Nephron (organoid): ENCODE data around the gene PTPRM.

Source experiments
- H3K27ac Mint-ChIP-seq, 3 experiments: 2 replicates each; pipeline ENCODE4 v1.8.0; 2020; ENCODE audit warnings: mixed read lengths in 3 of 3, mild to moderate bottlenecking in 2 of 3, moderate library complexity in 1 of 3
- H3K27me3 Mint-ChIP-seq: 2 replicates; pipeline ENCODE4 v1.8.0; 2021; ENCODE audit warnings: low read depth, mild to moderate bottlenecking, moderate library complexity, mixed read lengths
- H3K36me3 Mint-ChIP-seq: 2 replicates; pipeline ENCODE4 v1.8.0; 2020; ENCODE audit warnings: low read depth, mixed read lengths
- H3K4me1 Mint-ChIP-seq: 2 replicates; pipeline ENCODE4 v1.8.0; 2020; ENCODE audit warnings: mixed read lengths
- H3K4me3 Mint-ChIP-seq, 3 experiments: 2 replicates each; pipeline ENCODE4 v1.8.0; 2020; ENCODE audit warnings: mild to moderate bottlenecking in 3 of 3, mixed read lengths in 3 of 3, moderate library complexity in 2 of 3
- H3K9me3 Mint-ChIP-seq: 2 replicates; pipeline ENCODE4 v1.8.0; 2020; ENCODE audit warnings: mixed read lengths
- TF ChIP-seq, protein P1 (sequence below), 3 experiments: fragments of 200-600 bp; sonication (generic); IDR thresholded peaks; one replicate each; pipeline ENCODE4 v1.5.0; 2021; ENCODE audit warnings: antibody characterized with exemption in 3 of 3; ENCODE audit not compliant: unreplicated experiment in 3 of 3

PTPRM gene

DNA sequence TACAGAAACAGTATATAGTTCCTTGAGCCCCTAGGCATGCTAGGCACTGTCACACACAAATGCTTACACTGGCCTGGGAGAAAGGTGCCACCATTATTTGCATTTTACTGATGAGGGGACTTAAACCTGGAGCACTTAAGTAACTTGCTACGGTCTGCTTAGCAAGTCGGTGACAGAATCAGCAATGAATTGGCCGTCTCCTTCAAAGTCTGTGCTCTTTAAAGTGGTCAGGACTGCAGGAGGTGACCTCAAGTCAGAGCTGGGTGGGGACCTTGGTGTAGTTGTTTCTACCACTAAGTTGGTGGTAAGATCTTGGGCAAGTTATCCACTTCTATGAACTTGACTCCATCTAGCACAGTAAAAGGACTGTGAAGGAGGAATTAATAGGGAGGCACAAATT is 34.8 kb downstream of the PTPRM start:
- Mint-ChIP-seq H3K9me3 (peaks cover 4% of the 10 kb centered on the region), H3K4me3 (no peak overlapping the region), H3K36me3 (peaks cover 4% of the 10 kb centered on the region), H3K27me3 (peaks cover 7% of the 10 kb centered on the region), H3K4me1 (peaks cover 30% of the 10 kb centered on the region), H3K27ac (no peak overlapping the region)
- TF ChIP-seq, protein P1, sequence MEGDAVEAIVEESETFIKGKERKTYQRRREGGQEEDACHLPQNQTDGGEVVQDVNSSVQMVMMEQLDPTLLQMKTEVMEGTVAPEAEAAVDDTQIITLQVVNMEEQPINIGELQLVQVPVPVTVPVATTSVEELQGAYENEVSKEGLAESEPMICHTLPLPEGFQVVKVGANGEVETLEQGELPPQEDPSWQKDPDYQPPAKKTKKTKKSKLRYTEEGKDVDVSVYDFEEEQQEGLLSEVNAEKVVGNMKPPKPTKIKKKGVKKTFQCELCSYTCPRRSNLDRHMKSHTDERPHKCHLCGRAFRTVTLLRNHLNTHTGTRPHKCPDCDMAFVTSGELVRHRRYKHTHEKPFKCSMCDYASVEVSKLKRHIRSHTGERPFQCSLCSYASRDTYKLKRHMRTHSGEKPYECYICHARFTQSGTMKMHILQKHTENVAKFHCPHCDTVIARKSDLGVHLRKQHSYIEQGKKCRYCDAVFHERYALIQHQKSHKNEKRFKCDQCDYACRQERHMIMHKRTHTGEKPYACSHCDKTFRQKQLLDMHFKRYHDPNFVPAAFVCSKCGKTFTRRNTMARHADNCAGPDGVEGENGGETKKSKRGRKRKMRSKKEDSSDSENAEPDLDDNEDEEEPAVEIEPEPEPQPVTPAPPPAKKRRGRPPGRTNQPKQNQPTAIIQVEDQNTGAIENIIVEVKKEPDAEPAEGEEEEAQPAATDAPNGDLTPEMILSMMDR (IDR thresholded peaks at IDR 0.05; ENCODE audit: unreplicated experiment in 3 of 3): no peak

DNA sequence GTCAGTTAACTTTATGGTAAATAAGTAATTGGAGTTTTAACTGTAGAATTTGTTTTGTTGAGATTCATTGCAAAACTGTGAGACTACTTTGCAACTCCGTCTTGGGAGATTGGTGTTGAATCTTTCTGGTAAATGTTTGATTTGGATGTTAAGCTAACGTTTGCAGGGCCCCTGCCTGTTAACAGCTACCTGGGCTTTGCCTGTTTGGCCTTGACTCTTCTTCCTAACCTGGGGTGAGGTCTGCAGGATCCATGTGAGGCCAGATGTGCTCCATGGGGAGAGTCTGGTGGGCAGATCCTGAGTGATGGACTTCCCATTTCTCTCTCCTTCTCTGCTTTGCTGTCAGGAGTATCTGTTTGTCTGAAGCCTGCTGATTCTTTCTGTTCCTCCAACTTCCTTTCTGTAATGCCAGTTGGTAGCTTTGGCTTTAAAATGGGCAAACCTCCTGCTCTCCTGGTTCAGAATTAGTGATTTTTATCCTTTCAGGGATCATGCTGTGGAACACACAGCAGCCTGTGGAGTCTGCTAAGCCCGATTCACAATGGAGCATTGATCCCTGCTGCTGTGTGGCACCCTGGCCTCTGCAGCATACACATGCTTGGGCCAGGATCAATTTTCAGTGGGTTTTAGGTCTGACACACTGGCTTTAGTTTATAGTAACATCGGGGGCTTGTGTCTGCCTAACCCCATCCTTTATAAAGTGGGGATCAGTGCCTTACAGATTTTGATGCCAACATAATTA is 36.3 kb downstream of the PTPRM start:
- Mint-ChIP-seq H3K4me1 (peaks cover 45% of the 10 kb centered on the region), H3K9me3 (peaks cover 4% of the 10 kb centered on the region), H3K27me3 (peaks cover 7% of the 10 kb centered on the region), H3K27ac (peak overlapping the region in 1 of 3 experiments; percentile 48), H3K4me3 (no peak overlapping the region), H3K36me3 (peaks cover 4% of the 10 kb centered on the region)
- TF ChIP-seq, protein P1 (IDR thresholded peaks at IDR 0.05; ENCODE audit: unreplicated experiment in 3 of 3): no peak

DNA sequence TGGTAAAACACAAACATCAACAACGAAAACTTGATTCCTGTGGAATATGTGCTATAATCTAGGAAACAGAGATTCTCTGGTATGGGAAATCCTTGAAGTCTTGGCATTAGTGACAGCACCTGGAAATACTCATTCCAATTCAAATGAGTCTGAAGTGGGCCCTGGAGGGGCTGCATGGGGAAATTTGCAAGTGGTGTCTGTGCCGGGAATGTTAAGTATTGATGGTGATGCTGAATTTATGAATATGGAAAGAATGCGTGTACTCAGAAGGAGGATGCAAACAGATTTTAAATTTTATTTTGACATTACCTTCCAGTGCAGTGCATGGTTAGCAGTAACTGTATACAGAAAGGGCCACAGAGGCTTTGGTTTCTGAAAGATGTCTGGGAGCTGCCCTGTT is 37.2 kb downstream of the PTPRM start:
- H3K4me3 Mint-ChIP-seq: peak overlapping the region in 1 of 3 experiments; percentile 21
- TF ChIP-seq, protein P1 (IDR thresholded peaks at IDR 0.05; ENCODE audit: unreplicated experiment in 3 of 3): no peak
- H3K36me3 Mint-ChIP-seq: peaks cover 4% of the 10 kb centered on the region
- H3K9me3 Mint-ChIP-seq: peaks cover 4% of the 10 kb centered on the region
- H3K27me3 Mint-ChIP-seq: peaks cover 8% of the 10 kb centered on the region
- no peak overlapping the region for H3K27ac Mint-ChIP-seq
- H3K4me1 Mint-ChIP-seq: peaks cover 54% of the 10 kb centered on the region

DNA sequence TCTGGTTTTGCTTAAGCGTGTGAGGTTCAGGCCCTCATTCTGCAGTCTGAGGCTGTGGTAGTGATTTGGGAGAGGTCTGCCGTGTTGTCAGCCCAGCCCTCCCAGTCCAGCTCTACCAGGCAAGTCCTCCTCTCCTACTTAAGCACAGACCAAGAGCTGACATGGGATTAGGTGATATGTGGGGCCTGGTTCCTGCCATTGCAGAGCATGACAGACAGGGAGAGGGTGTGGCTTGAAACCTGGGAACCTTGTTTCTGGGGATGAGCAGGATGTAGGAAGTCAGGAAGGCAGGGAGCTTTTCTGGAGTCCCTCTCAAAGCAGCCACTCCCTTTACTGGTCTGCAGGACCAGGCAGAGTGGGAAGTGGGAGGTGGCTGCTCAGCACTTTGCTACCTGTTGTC is 38.6 kb downstream of the PTPRM start:
- peaks cover 11% of the 10 kb centered on the region for H3K27me3 Mint-ChIP-seq

DNA sequence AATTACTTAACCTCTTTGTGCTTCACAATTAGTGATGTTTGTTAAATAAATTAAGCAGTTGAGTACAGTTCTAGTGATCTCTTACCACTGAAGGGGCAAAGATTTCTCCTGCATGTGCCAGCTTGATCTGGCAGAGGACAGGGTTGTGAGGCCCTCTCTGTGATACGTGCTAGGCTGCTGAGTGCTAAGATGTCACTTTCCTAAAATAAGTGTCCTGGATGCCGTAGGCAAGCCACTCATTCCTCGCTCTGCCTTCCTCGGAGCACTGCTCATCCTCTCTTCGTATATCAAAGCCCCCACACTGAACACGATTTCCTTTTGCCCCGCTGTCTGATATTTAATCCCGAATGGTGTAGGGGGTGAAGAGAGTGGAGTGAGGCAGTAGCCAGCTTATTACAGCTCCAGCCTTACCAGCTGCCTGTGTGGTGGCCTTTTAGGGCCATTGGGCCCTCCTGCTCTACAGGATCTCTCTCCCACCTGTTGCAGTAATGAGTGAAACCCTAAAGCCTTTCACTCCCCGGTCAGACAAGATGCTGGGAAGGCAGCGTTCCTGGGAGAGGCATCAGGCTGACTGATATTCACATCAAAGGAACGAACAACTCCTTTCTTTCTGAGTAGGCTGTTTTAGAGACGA is 40.5 kb downstream of the PTPRM start:
- H3K27ac Mint-ChIP-seq: peak overlapping the region in 2 of 3 experiments; percentile 33 to 37
- TF ChIP-seq, protein P1 (IDR thresholded peaks at IDR 0.05; ENCODE audit: unreplicated experiment in 3 of 3): no peak
- peaks cover 11% of the 10 kb centered on the region for H3K27me3 Mint-ChIP-seq
- H3K4me1 Mint-ChIP-seq: peaks cover 58% of the 10 kb centered on the region
- H3K4me3 Mint-ChIP-seq: no peak overlapping the region
- H3K36me3 Mint-ChIP-seq: no peaks in the 10 kb centered on the region
- H3K9me3 Mint-ChIP-seq: no peaks in the 10 kb centered on the region

More for the DNA sequence above, 38.6 kb downstream of the PTPRM start:
- H3K4me3 Mint-ChIP-seq: no peak overlapping the region
- no peaks in the 10 kb centered on the region for H3K36me3 Mint-ChIP-seq
- TF ChIP-seq, protein P1 (IDR thresholded peaks at IDR 0.05; ENCODE audit: unreplicated experiment in 3 of 3): no peak
- H3K9me3 Mint-ChIP-seq: no peaks in the 10 kb centered on the region
- no peak overlapping the region for H3K27ac Mint-ChIP-seq
- peaks cover 58% of the 10 kb centered on the region for H3K4me1 Mint-ChIP-seq
